Ectodermal cell (in vitro differentiated cells): ENCODE measurements around the gene SDE2.
"Not testable (repeated sequence)": the region's sequence is repeated elsewhere in the genome, so short reads cannot be mapped to it uniquely, and the experiment has no call there.

Experiments
- H3K27ac ChIP-seq: 2 replicates; pipeline ENCODE4 v1.7.0; 2013; ENCODE audit warnings: mild to moderate bottlenecking, low read depth, low read length; ENCODE audit not compliant: insufficient read depth, poor library complexity, severe bottlenecking
- H3K27me3 ChIP-seq: 2 replicates; pipeline ENCODE4 v1.7.0; 2013; ENCODE audit warnings: mild to moderate bottlenecking, low read length; ENCODE audit not compliant: insufficient read depth, control insufficient read depth, poor library complexity, severe bottlenecking
- H3K36me3 ChIP-seq: one replicate; pipeline ENCODE4 v1.7.0; 2013; ENCODE audit warnings: low read length; ENCODE audit not compliant: control insufficient read depth, insufficient read depth
- H3K4me1 ChIP-seq: one replicate; pipeline ENCODE4 v1.7.0; 2013; ENCODE audit warnings: low read length; ENCODE audit not compliant: control insufficient read depth, insufficient read depth
- H3K4me3 ChIP-seq: 2 replicates; pipeline ENCODE4 v1.7.0; 2013; ENCODE audit warnings: low read depth, low read length, control low read depth; ENCODE audit not compliant: insufficient read depth
- H3K9me3 ChIP-seq: 2 replicates; pipeline ENCODE4 v1.7.0; 2013; ENCODE audit warnings: mild to moderate bottlenecking, low read length, moderate library complexity; ENCODE audit not compliant: control insufficient read depth
- WGBS, 2 experiments: methylation state at CpG; one replicate each; pipeline ENCODE4 v1.1.7; 2013; ENCODE audit warnings: missing lambda C conversion rate in 2 of 2; 5-methylcytosine and 5-hydroxymethylcytosine counted together

The SDE2 gene

GRCh38 chr1:225944951-225945350, 54.2 kb downstream of the SDE2 start:
- H3K4me3 ChIP-seq = no peak overlapping the region
- peaks cover 37% of the 10 kb centered on the region for H3K4me1 ChIP-seq
- H3K9me3 ChIP-seq = no peaks in the 10 kb centered on the region
- peaks cover 35% of the 10 kb centered on the region for H3K27me3 ChIP-seq
- no peak overlapping the region for H3K27ac ChIP-seq
- no peaks in the 10 kb centered on the region for H3K36me3 ChIP-seq
- WGBS, 2 experiments = 79 to 86% methylated on average over 7 of the region's 7 CpGs

GRCh38 chr1:225944387-225944786, 54.8 kb downstream of the SDE2 start:
- Histone ChIP-seq H3K36me3 (no peaks in the 10 kb centered on the region), H3K9me3 (no peaks in the 10 kb centered on the region), H3K27me3 (peaks cover 35% of the 10 kb centered on the region), H3K27ac (no peak overlapping the region), H3K4me3 (no peak overlapping the region), H3K4me1 (peaks cover 37% of the 10 kb centered on the region)
- 93 to 98% methylated on average over 2 of the region's 2 CpGs for WGBS, 2 experiments

- H3K4me1 ChIP-seq = peaks cover 37% of the 10 kb centered on the region
- no peak overlapping the region for H3K27ac ChIP-seq
- no peaks in the 10 kb centered on the region for H3K36me3 ChIP-seq
- 93 to 97% methylated on average over 4 of the region's 4 CpGs for WGBS, 2 experiments
- H3K9me3 ChIP-seq = no peaks in the 10 kb centered on the region
- H3K4me3 ChIP-seq = no peak overlapping the region
- H3K27me3 ChIP-seq = peaks cover 35% of the 10 kb centered on the region
Observed at GRCh38 chr1:225943582-225943981, 55.6 kb downstream of the SDE2 start.

GRCh38 chr1:225942574-225942973, 56.6 kb downstream of the SDE2 start:
- 74 to 78% methylated on average over 7 of the region's 7 CpGs for WGBS, 2 experiments
- Histone ChIP-seq H3K4me3 (no peak overlapping the region), H3K36me3 (no peaks in the 10 kb centered on the region), H3K27me3 (peaks cover 27% of the 10 kb centered on the region), H3K27ac (no peak overlapping the region), H3K4me1 (peaks cover 37% of the 10 kb centered on the region), H3K9me3 (no peaks in the 10 kb centered on the region)

- Histone ChIP-seq H3K9me3 (no peaks in the 10 kb centered on the region), H3K36me3 (no peaks in the 10 kb centered on the region), H3K27ac (no peak overlapping the region), H3K27me3 (peaks cover 20% of the 10 kb centered on the region), H3K4me3 (no peak overlapping the region), H3K4me1 (peaks cover 37% of the 10 kb centered on the region)
- WGBS, 2 experiments = 85 to 93% methylated on average over 1 of the region's 1 CpG
Observed at GRCh38 chr1:225941942-225942222, 57.3 kb downstream of the SDE2 start.

GRCh38 chr1:225941187-225941941, 57.8 kb downstream of the SDE2 start, which contains the start of gene LEFTY2:
Gene LEFTY2, minus strand, starts transcription at chr1:225941220. Its CDS starts 80 bp downstream, at chr1:225941140.
- H3K27ac ChIP-seq = no peak within 1 kb of the TSS
- H3K36me3 ChIP-seq = no peaks in the 10 kb centered on the region
- 72 to 76% methylated on average over 6 of the region's 6 CpGs for whole genome bisulfite sequencing, 2 experiments
- H3K9me3 ChIP-seq = no peaks in the 10 kb centered on the region
- peaks cover 32% of the 10 kb centered on the region for H3K4me1 ChIP-seq
- H3K27me3 ChIP-seq = peaks cover 20% of the 10 kb centered on the region
- no peak within 1 kb of the TSS for H3K4me3 ChIP-seq

- peaks cover 29% of the 10 kb centered on the region for H3K4me1 ChIP-seq
- no peak overlapping the region for H3K27ac ChIP-seq
- H3K9me3 ChIP-seq = no peaks in the 10 kb centered on the region
- H3K4me3 ChIP-seq = no peak overlapping the region
- 90 to 92% methylated on average over 25 of the region's 25 CpGs for WGBS, 2 experiments
- peaks cover 17% of the 10 kb centered on the region for H3K27me3 ChIP-seq
- H3K36me3 ChIP-seq = no peaks in the 10 kb centered on the region
Observed at GRCh38 chr1:225940385-225941151, 58.6 kb downstream of the SDE2 start.

- 71 to 73% methylated on average over 8 of the region's 8 CpGs for WGBS, 2 experiments
- not testable (repeated sequence) for H3K27ac ChIP-seq, H3K4me3 ChIP-seq, H3K36me3 ChIP-seq, H3K9me3 ChIP-seq
- H3K27me3 ChIP-seq = peaks cover 17% of the 10 kb centered on the region
- H3K4me1 ChIP-seq = peaks cover 22% of the 10 kb centered on the region
Observed at GRCh38 chr1:225939939-225940310, 59.2 kb downstream of the SDE2 start.

GRCh38 chr1:225939097-225939938, 59.8 kb downstream of the SDE2 start:
- not testable (repeated sequence) for H3K27ac ChIP-seq, H3K4me3 ChIP-seq, H3K36me3 ChIP-seq, H3K9me3 ChIP-seq
- Histone ChIP-seq H3K27me3 (peaks cover 17% of the 10 kb centered on the region), H3K4me1 (peaks cover 16% of the 10 kb centered on the region)
- WGBS, 2 experiments = 66% methylated on average over 46 to 50 of the region's 69 CpGs
